Measurements from ENCODE around the gene CRNKL1. TPM values are rescaled to one million over a fixed set of nuclear protein-coding genes. Genes with fewer than 3 reads are reported as not detected.

The CRNKL1 gene
- total RNA-seq, 6 experiments from 2014 or later: 17.5 to 24.0 (median 19.3) TPM

GRCh38 chr20:19987046-19987445, 65.2 kb downstream of the CRNKL1 start:
- H3K27ac Mint-ChIP-seq: peak overlapping the region; percentile 48
- H3K9me3 Mint-ChIP-seq: no peaks in the 10 kb centered on the region
- no peak overlapping the region for H3K4me3 Mint-ChIP-seq
- DNase-seq: no peak
- no peaks in the 10 kb centered on the region; the same call in 1 of the 2 replicates for H3K27me3 Mint-ChIP-seq (ENCODE audit: insufficient read depth)
- H3K36me3 Mint-ChIP-seq (ENCODE audit: low read depth): peaks cover 54% of the 10 kb centered on the region
- no peak for TF ChIP-seq CTCF (IDR thresholded peaks at IDR 0.05)
- peaks cover 77% of the 10 kb centered on the region for H3K4me1 Mint-ChIP-seq (ENCODE audit: low read depth)

- H3K27ac Mint-ChIP-seq: peak overlapping the region; percentile 48
- no peak overlapping the region for H3K4me3 Mint-ChIP-seq
- DNase-seq: no peak
- H3K27me3 Mint-ChIP-seq (ENCODE audit: insufficient read depth): no peaks in the 10 kb centered on the region; the same call in 1 of the 2 replicates
- H3K36me3 Mint-ChIP-seq (ENCODE audit: low read depth): peaks cover 56% of the 10 kb centered on the region
- H3K4me1 Mint-ChIP-seq (ENCODE audit: low read depth): peaks cover 77% of the 10 kb centered on the region
- no peak for TF ChIP-seq CTCF (IDR thresholded peaks at IDR 0.05)
- H3K9me3 Mint-ChIP-seq: no peaks in the 10 kb centered on the region
These were observed 65.8 kb downstream of the CRNKL1 start for GRCh38 chr20:19986419-19986818.

Other genes with a start within 250 kb of the CRNKL1 start
- 100 to 1,000 TPM in 1 of 6 experiments, 10 to 100 TPM in 5; 87.3 to 108 (median 93.2) TPM for gene NAA20, start 35.1 kb downstream of the CRNKL1 start, total RNA-seq (2021; fragmentation: NEBNext Ultra II Directional; extraction: Animal tissue kit (Norgen Biotek cat#: 25700))
- under 1 TPM in 1 of 6 experiments, not detected in 5; 0.26 TPM for gene CFAP61, start 66 bp upstream of the CRNKL1 start, total RNA-seq (2021; fragmentation: NEBNext Ultra II Directional; extraction: Animal tissue kit (Norgen Biotek cat#: 25700))